Measurements from ENCODE around the gene GRB14.

DNA sequence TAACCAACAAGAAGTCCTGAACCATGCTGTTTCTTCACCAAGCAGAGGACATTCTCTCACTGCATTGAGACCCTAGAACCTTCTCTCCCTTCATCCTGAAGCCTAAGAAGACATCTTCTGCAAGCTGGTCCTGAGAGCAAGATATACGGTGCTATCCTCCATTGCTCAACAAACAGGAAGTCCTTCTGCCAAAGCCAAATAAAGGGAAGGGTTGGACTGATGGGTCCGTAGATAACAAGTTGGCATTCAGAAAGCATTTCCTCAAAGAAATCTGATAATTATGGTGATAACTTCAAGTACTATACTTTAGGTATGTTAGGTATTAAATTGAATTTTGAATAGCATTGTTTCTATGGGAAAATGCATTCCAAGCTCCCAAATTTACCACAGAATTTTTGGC lies 23.3 kb downstream of the GRB14 start:
- TF ChIP-seq, protein P1, sequence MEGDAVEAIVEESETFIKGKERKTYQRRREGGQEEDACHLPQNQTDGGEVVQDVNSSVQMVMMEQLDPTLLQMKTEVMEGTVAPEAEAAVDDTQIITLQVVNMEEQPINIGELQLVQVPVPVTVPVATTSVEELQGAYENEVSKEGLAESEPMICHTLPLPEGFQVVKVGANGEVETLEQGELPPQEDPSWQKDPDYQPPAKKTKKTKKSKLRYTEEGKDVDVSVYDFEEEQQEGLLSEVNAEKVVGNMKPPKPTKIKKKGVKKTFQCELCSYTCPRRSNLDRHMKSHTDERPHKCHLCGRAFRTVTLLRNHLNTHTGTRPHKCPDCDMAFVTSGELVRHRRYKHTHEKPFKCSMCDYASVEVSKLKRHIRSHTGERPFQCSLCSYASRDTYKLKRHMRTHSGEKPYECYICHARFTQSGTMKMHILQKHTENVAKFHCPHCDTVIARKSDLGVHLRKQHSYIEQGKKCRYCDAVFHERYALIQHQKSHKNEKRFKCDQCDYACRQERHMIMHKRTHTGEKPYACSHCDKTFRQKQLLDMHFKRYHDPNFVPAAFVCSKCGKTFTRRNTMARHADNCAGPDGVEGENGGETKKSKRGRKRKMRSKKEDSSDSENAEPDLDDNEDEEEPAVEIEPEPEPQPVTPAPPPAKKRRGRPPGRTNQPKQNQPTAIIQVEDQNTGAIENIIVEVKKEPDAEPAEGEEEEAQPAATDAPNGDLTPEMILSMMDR (IDR thresholded peaks at IDR 0.05), result no peak
- TF ChIP-seq POLR2AphosphoS5 (IDR thresholded peaks at IDR 0.05) (no peak), POLR2A (IDR thresholded peaks at IDR 0.05) (no peak)

All from prostate gland (tissue), 2 donors.